Right atrium auricular region (tissue), 2 donors: ENCODE measurements around the gene ERICH3. TPM values are rescaled to one million over a fixed set of nuclear protein-coding genes. Genes with fewer than 3 reads are reported as not detected.

Experiments used
- DNase-seq: peaks from one replicate; pipeline ENCODE4 v3.0.0-alpha.2; 2019; ENCODE audit warnings: low spot score
- H3K27ac ChIP-seq, 2 donors: fragments of 200-600 bp; sonication (generic); 1 replicate in 1 of 2; 2 replicates in 1 of 2; pipeline ENCODE4 v1.5.1; 2016 to 2019
- H3K27me3 ChIP-seq, 2 donors: fragments of 200-600 bp; sonication (generic); one replicate each; pipeline versions ENCODE4 v1.5.1 to v1.6.0; 2017 to 2019
- H3K36me3 ChIP-seq: fragments of 200-600 bp; sonication (generic); one replicate; pipeline ENCODE4 v1.5.1; 2016
- H3K4me1 ChIP-seq, 2 donors: fragments of 200-600 bp; sonication (generic); one replicate each; pipeline versions ENCODE4 v1.5.1 to v1.6.0; 2017 to 2019
- H3K4me3 ChIP-seq, 2 donors: fragments of 200-600 bp; sonication (generic); 1 replicate in 1 of 2; 2 replicates in 1 of 2; pipeline ENCODE4 v1.5.1; 2017 to 2019; ENCODE audit warnings: mild to moderate bottlenecking in 1 of 2, moderate library complexity in 1 of 2
- H3K9me3 ChIP-seq, 2 donors: fragments of 200-600 bp; sonication (generic); one replicate each; pipeline ENCODE4 v1.5.1; 2019
- CTCF ChIP-seq, 2 donors: fragments of 200-600 bp; sonication (generic); IDR thresholded peaks; one replicate each; pipeline ENCODE4 v1.5.1; 2019; ENCODE audit warnings: antibody characterized with exemption in 2 of 2
- total RNA-seq, 2 donors: library from RNA; depleted of rRNA; stranded (reverse); fragments of >200 nt; gene quantifications; one replicate each; pipeline ENCODE4 v1.1.0, GENCODE V29; 2016

ERICH3 gene
- total RNA-seq, 2 donors from 2014 or later, result 0.07 TPM; not detected in 1

GRCh38 chr1:74522148-74522547 lies 151.4 kb downstream of the ERICH3 start:
- H3K4me3 ChIP-seq, result no peak overlapping the region
- H3K4me1 ChIP-seq, result no peaks in the 10 kb centered on the region
- no peak for TF ChIP-seq CTCF (IDR thresholded peaks at IDR 0.05)
- no peak for DNase-seq
- H3K27me3 ChIP-seq, result no peaks in the 10 kb centered on the region
- no peak overlapping the region for H3K27ac ChIP-seq
- no peaks in the 10 kb centered on the region for H3K9me3 ChIP-seq
- H3K36me3 ChIP-seq, result no peaks in the 10 kb centered on the region

Other genes starting within 250 kb of the ERICH3 start
- not detected for gene LRRC53, start 161.2 kb downstream of the ERICH3 start, total RNA-seq
- 10 to 100 TPM; 30.5 to 39.8 TPM for gene CRYZ, start 59.3 kb upstream of the ERICH3 start, total RNA-seq
- gene TYW3, start 59.4 kb upstream of the ERICH3 start, total RNA-seq, result 10 to 100 TPM; 13.9 to 15.0 TPM